IPS DF 6.9 (cell line): Measurements from ENCODE around the gene CCSAP.
"Not testable (repeated sequence)": the region's sequence is repeated elsewhere in the genome, so short reads cannot be mapped to it uniquely, and the experiment has no call there.

Source experiments
- DNase-seq: peaks from one replicate; pipeline ENCODE4 v3.0.0-alpha.2; 2013; ENCODE audit warnings: low read depth, low spot score
- H3K27ac ChIP-seq: one replicate; pipeline ENCODE4 v1.5.1; 2013; ENCODE audit warnings: low read length, control low read depth
- H3K27me3 ChIP-seq: 2 replicates; pipeline ENCODE4 v1.6.1; 2013; ENCODE audit warnings: mild to moderate bottlenecking, low read length; ENCODE audit not compliant: control insufficient read depth, insufficient read depth
- H3K36me3 ChIP-seq: 2 replicates; pipeline ENCODE4 v1.6.1; 2013; ENCODE audit warnings: low read length; ENCODE audit not compliant: control insufficient read depth, insufficient read depth
- H3K4me1 ChIP-seq: 2 replicates; pipeline ENCODE4 v1.6.1; 2013; ENCODE audit warnings: low read length; ENCODE audit not compliant: control insufficient read depth, insufficient read depth
- H3K4me3 ChIP-seq: 2 replicates; pipeline ENCODE4 v1.5.1; 2013; ENCODE audit warnings: mild to moderate bottlenecking, low read length
- H3K9me3 ChIP-seq: 2 replicates; pipeline ENCODE4 v1.6.1; 2013; ENCODE audit warnings: low read length, inconsistent platforms; ENCODE audit not compliant: control insufficient read depth, insufficient read depth
- WGBS: extraction: QIAGEN DNeasy Blood & Tissue Kit; methylation state at CpG from one replicate; pipeline ENCODE4 v1.1.7; 2013; ENCODE audit warnings: mixed read lengths, missing lambda C conversion rate; ENCODE audit not compliant: insufficient read length, insufficient coverage; 5-methylcytosine and 5-hydroxymethylcytosine counted together

Gene CCSAP

GRCh38 chr1:229341774-229342655 lies 832 bp downstream of the CCSAP start:
- H3K27ac ChIP-seq = no peak overlapping the region

GRCh38 chr1:229340496-229340895 lies 2.4 kb downstream of the CCSAP start:
- H3K36me3 ChIP-seq = no peaks in the 10 kb centered on the region
- no peak overlapping the region for H3K4me3 ChIP-seq
- H3K27ac ChIP-seq = no peak overlapping the region
- H3K27me3 ChIP-seq = no peaks in the 10 kb centered on the region
- DNase-seq = no peak
- no peaks in the 10 kb centered on the region for H3K9me3 ChIP-seq
- H3K4me1 ChIP-seq = 0 out of 2 replicates have a peak, but pooled peaks cover 1% of the 10 kb centered on the region
- no CpG with 5 or more reads among the region's 6 CpGs for WGBS

More at GRCh38 chr1:229341774-229342655, 832 bp downstream of the CCSAP start:
- Histone ChIP-seq H3K4me3 (peak overlapping the region; percentile 55), H3K4me1 (0 out of 2 replicates have a peak, but pooled peaks cover 1% of the 10 kb centered on the region), H3K9me3 (no peaks in the 10 kb centered on the region), H3K36me3 (no peaks in the 10 kb centered on the region), H3K27me3 (no peaks in the 10 kb centered on the region)
- DNase-seq = no peak
- WGBS = no CpG with 5 or more reads among the region's 103 CpGs

- no peak overlapping the region for H3K4me3 ChIP-seq
- H3K27me3 ChIP-seq = no peaks in the 10 kb centered on the region
- no peak for DNase-seq
- H3K36me3 ChIP-seq = no peaks in the 10 kb centered on the region
- no peaks in the 10 kb centered on the region for H3K9me3 ChIP-seq
- H3K4me1 ChIP-seq = 0 out of 2 replicates have a peak, but pooled peaks cover 1% of the 10 kb centered on the region
- H3K27ac ChIP-seq = no peak overlapping the region
- no CpG with 5 or more reads among the region's 3 CpGs for WGBS
Measured at GRCh38 chr1:229339520-229339919, 3.3 kb downstream of the CCSAP start.

- H3K27me3 ChIP-seq = no peaks in the 10 kb centered on the region
- WGBS = no CpG with 5 or more reads among the region's 4 CpGs
- 0 out of 2 replicates have a peak, but pooled peaks cover 1% of the 10 kb centered on the region for H3K4me1 ChIP-seq
- H3K27ac ChIP-seq = no peak overlapping the region
- no peaks in the 10 kb centered on the region for H3K9me3 ChIP-seq
- no peak for DNase-seq
- no peaks in the 10 kb centered on the region for H3K36me3 ChIP-seq
- H3K4me3 ChIP-seq = no peak overlapping the region
Measured at GRCh38 chr1:229339086-229339485, 3.8 kb downstream of the CCSAP start.

GRCh38 chr1:229336345-229336744 lies 6.5 kb downstream of the CCSAP start:
- no peaks in the 10 kb centered on the region for H3K9me3 ChIP-seq
- no CpG with 5 or more reads among the region's 3 CpGs for WGBS
- H3K36me3 ChIP-seq = no peaks in the 10 kb centered on the region
- no peak for DNase-seq
- no peaks in the 10 kb centered on the region for H3K27me3 ChIP-seq
- H3K4me3 ChIP-seq = no peak overlapping the region
- 0 out of 2 replicates have a peak, but pooled peaks cover 1% of the 10 kb centered on the region for H3K4me1 ChIP-seq
- no peak overlapping the region for H3K27ac ChIP-seq

- Histone ChIP-seq H3K4me1 (no peaks in the 10 kb centered on the region), H3K4me3 (no peak overlapping the region), H3K27ac (no peak overlapping the region), H3K9me3 (no peaks in the 10 kb centered on the region), H3K36me3 (no peaks in the 10 kb centered on the region), H3K27me3 (no peaks in the 10 kb centered on the region)
- DNase-seq = no peak
- WGBS = no CpG with 5 or more reads among the region's 2 CpGs
Measured at GRCh38 chr1:229334716-229335115, 8.1 kb downstream of the CCSAP start.

- no peak overlapping the region for H3K4me3 ChIP-seq
- no peaks in the 10 kb centered on the region for H3K4me1 ChIP-seq
- no peak for DNase-seq
- no peaks in the 10 kb centered on the region for H3K9me3 ChIP-seq
- no peaks in the 10 kb centered on the region for H3K36me3 ChIP-seq
- H3K27me3 ChIP-seq = no peaks in the 10 kb centered on the region
- H3K27ac ChIP-seq = no peak overlapping the region
- no CpG with 5 or more reads among the region's 2 CpGs for WGBS
Measured at GRCh38 chr1:229334269-229334668, 8.6 kb downstream of the CCSAP start.

GRCh38 chr1:229328598-229329362 lies 14.1 kb downstream of the CCSAP start:
- Histone ChIP-seq H3K36me3 (no peaks in the 10 kb centered on the region), H3K27me3 (no peaks in the 10 kb centered on the region), H3K27ac (no peak overlapping the region), H3K9me3 (no peaks in the 10 kb centered on the region), H3K4me1 (no peaks in the 10 kb centered on the region), H3K4me3 (no peak overlapping the region)
- DNase-seq = no peak
- no CpG with 5 or more reads among the region's 7 CpGs for WGBS

- not testable (repeated sequence) for H3K27me3 ChIP-seq, H3K4me3 ChIP-seq, H3K9me3 ChIP-seq, H3K27ac ChIP-seq, H3K4me1 ChIP-seq, DNase-seq, H3K36me3 ChIP-seq
- no CpG with 5 or more reads among the region's 6 CpGs for WGBS
Measured at GRCh38 chr1:229327765-229328164, 15.1 kb downstream of the CCSAP start.

GRCh38 chr1:229326601-229327000 lies 16.2 kb downstream of the CCSAP start:
- DNase-seq = no peak
- Histone ChIP-seq H3K4me3 (no peak overlapping the region), H3K36me3 (no peaks in the 10 kb centered on the region; the same call in 1 of the 2 replicates)

More at GRCh38 chr1:229326601-229327000, 16.2 kb downstream of the CCSAP start:
- H3K9me3 ChIP-seq = no peaks in the 10 kb centered on the region
- no CpG with 5 or more reads among the region's 12 CpGs for WGBS
- H3K27me3 ChIP-seq = no peaks in the 10 kb centered on the region
- H3K4me1 ChIP-seq = no peaks in the 10 kb centered on the region
- no peak overlapping the region for H3K27ac ChIP-seq
